IPS-NIHi7 (cell line): Measurements from ENCODE around the gene LPAR5.

Source experiments
- DNase-seq: peaks from one replicate; pipeline ENCODE4 v3.0.0; 2012; ENCODE audit warnings: mixed read lengths; ENCODE audit errors: extremely low spot score

Gene LPAR5

DNA sequence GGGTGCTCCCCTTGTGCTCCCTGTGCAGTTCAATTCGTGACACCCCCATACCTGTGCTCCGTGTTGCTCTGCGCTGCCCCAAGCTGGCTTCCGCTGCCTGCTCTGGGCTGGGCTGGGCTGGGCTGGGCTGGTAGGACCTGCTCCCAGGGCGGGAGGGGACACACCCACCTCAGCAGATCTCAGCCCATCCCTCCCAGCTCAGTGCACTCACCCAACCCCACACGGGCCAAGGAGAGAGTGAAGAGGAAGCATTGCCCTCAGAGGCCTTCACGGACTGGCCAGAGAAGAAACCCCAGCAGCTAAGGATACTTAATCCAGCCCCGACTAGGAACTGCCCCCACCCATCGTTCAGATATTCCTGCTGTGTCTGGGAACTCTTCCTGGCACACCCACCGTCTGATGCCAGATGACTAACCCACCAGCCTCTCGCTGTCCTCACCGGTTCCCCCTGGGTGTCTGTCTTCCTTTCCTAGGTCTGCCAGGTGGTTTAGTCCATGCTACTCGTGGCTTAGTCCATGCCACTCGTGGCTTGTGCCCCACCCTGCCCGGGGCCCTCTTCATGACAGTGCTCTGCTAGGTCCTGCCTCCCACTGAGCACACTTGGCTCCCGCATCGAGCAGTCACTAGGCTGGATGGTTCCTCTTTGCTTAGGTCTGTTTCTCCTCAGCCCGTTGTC, at the start of gene LPAR5:
Gene LPAR5, minus strand, starts transcription at position 104 of the 676 bp plus-strand sequence. CDS start 14,711 bp downstream, outside the sequence.
- peak; percentile 57 for DNase-seq

DNA sequence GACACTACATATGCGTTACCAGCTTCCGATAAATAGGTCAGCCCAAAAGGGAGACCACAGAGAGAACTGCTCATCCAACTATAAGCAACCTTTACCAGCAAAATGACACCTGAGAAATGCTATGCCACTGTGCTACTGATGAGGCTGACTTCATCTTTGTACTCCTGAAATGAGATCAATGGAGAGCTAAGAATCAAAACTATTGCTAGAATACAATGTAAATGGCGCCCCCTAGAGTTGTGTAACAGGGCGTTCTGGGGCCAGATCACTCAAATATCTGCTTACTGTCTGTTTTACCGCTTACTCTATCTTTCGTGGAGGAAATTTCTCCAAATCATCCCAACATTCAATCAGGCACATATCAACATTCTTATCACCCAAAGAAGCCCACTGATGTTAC, 48.9 kb upstream of the LPAR5 start:
- DNase-seq, result peak; percentile 47

DNA sequence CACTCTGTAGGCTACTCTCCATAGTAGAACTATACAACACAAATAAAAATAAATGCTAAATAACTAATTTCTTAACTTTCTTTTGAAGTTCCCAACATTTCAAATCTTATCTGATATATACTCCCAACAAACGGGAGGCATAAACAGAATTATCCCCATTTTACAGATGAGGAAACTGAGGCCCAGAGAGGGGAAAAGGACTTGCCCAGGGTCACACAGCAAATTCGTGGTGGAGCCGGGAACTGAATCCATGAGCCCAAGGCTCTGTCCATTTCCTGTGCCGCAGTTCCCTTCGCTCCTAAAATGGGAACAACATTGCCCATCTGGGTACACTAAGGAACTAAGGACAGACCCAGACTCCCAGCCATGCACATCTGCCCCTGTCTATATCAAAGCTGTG, 41.2 kb upstream of the LPAR5 start:
- no peak for DNase-seq

DNA sequence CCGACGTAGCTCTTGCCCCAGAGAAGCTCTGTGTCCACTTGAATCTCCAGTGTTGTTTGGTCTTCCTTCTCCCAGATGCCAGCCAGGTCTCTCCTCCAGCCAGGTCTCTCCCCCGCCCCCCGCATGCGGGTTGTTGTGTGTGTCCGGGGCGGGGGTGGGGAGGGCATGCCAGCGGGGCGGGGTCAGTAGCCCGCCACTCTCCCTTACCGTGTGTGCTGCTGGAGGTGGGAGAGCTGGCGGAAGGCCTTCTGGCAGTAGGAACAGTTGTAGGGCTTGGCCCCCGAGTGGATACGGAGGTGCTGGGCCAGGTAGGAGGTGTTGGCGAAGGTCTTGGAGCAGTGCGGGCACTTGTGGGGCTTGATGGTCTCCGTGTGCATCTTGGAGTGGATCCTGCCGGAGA, 36.4 kb upstream of the LPAR5 start:
- DNase-seq, result no peak

DNA sequence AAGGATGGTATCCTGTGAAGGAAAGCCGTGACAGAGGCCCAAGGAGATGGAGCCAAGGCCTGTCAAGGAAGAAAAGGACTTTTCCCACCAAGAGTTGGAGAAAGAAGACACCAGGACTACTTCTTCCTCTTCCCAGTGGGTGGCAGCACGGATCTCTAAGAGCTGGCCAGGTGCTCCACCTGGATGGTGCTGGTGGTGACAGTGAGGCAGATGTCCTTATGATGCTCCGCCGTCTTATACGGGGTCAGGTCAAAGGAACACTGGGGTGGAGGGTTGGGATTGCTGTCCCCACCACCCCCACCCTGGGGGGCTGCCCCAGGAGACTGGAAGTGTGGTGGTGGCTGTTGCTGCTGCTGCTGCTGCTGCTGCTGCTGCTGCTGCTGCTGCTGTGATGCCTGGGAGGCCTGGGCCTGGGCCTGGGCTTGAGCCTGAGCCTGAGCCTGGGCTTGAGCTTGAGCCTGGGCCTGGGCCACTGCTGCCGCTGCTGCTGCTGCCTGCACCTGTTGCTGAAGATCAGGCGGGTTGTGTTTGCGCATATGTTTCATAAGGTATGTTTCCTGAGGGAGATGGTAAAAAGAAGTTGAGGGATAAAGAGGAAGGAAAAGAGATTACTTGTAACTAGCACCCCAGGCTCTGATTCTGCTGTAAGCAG, 31.9 kb upstream of the LPAR5 start:
- peak; percentile 45 for DNase-seq

DNA sequence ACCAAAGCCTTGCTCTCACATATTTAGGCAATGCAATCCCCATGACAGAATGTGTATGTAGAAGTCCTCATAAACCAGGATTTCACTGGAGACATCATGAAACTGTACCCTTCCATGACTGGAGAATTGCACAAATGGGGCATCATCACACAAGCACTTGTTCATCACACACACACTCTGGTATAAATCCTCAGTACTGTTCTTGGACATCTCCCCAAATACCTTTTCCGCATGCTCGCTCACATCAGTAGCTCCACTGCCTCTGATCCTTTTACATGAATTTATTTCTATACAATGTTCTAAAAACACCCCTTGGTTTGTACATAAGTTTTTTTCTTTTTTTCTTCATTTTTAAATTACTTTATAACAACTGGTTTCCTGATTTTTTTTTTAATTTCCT, 30.5 kb upstream of the LPAR5 start:
- DNase-seq, result no peak

DNA sequence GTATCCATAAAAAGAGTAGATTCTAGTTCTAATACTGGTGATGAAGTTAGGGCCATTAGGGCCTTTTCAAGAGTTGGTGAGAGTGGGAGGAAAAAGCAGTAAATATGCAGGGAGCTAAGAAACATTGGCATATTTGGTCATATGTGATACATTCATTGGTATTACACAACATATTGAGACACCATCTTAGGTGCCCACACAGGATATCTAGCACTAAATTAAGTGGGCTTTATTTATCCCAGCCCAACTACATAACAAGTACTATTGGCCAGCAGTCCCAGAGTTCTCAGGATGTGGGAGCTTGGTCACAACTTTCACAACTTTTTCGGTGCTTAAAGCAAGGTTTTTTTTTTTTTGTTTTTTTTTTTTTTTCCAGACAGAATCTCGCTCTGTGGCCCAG, 29.1 kb upstream of the LPAR5 start:
- DNase-seq, result no peak

DNA sequence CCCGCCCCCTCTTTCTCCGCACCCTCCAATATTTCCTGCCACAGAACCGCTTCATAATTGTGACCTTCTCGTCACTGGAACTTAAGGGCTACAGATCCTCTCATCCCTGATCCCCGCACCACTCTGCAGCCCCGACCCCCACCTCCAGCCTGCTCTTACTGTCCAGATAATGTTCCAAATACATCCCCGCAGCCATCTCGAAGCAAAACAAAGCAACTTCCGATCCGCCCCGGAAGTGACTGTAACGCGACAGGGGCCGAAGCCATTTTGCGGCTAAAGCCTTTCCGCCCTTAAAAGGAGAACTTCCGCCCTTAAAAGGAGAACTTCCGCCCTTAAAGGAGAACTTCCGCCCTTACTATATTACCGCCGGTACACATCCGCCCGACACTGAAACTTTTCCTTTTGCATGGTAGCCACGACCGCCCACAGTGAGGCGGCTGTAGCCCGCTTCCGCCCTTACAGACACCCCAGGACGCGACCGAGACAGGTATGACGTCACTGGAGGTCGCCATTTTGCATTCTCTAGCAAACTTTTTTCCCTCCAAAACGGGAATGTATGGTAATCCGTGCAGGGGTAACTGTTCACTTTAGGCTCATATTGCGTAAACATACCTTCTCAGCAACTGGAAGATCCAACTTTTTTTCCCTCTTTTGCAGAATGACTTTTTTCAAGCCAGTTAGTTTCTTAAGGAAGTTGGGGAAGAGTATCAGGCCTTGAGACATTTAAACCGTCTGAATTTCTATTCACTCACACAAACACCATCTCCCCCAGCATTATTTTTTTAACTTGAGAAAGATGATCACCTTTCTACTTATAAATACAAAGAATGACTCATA, 27.4 kb upstream of the LPAR5 start, which contains the start of gene ING4:
Gene ING4, minus strand, starts transcription at position 214 of the 837 bp plus-strand sequence. Its CDS starts 18 bp downstream, at position 196.
- DNase-seq, result peak; percentile 99

DNA sequence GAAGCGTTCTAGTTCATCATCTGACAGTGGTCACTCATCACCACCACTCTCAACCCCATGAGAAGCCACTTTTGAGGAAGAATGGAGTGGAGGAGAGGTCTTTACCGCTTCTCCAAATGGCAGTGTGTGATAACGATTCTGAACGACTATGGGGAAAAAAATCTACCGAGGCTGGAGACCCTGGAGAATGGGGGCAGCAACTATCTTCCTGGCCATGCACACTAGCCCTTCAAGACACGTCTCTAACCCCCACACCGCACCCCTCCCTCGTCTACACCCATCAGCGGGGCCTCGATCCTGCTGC, 26.8 kb upstream of the LPAR5 start:
- DNase-seq, result peak; percentile 76

DNA sequence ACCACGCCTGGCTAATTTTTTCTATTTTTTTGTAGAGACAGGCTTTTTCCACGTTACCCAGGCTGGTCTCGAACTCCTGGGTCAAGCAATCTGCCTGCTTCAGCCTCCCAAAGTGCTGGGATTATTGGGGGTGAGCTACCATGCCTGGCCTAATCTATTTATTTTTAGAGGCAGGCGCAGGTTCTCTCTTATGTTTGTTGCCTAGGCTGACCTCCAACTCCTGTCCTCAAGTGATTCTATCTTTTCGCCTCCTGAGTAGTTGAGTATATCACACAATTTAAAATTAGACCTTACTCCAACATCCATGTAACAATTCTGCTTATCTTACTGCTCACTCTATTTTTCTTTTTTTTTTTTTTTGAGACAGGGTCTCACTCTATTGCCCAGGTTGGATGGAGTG, 18.2 kb upstream of the LPAR5 start:
- no peak for DNase-seq

DNA sequence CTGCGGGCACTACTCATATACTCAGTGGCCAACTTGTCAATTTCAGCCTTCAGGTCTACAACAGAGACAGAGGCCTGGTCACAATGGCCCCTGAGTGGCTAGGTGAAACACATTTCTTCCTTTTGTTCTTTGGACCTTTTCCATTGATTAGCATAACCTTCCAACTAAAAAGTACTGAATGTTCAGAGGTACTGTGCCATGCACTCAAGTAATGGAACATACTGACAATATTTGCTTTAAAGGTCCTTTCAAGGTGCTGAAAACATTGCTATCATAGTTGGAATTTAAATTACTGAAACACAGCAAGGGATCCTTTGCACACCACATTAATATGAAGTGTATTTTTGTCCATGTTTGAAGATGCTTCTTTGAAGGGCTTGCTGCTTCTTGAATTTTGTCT, 17.6 kb upstream of the LPAR5 start:
- no peak for DNase-seq

DNA sequence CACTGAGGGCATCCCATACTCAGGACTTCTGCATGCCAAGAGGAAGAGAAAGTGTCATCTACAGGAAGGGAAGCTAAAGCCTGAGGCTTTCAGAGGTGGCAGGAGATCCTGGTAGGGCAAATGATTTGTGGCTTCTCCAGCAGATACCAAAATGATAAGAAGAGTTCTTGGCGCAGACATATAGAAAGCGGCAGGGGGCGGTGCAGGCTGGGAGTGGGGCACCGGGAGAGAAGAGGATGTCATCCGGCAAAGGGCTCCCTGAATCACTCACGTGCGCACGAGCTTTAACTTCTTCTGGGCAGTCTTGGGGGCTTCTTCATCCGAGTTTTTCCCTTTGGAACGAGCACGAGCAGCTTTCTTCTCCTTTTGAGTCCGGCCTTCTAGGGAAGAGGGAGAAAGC, 16.6 kb upstream of the LPAR5 start:
- DNase-seq, result no peak

DNA sequence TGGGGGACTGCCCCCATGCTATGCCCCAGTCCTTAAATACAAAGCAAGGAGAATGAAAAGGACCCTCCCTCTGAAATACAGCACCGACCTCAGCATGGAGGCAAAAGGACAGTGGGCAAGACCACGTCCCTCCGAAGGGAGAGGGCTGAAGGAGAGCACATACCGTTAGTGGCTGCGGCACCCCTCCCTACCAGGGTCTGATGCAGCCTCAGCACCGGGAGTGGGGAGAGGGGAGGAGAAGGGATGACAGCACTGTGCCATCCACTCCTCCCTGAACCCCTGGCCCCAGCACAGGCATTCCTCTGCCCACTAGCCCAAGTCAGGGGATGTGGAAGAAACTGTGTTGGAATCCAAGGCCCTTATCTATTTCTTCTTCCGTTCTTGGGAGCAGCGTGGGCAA, 15.1 kb upstream of the LPAR5 start:
- DNase-seq, result no peak

DNA sequence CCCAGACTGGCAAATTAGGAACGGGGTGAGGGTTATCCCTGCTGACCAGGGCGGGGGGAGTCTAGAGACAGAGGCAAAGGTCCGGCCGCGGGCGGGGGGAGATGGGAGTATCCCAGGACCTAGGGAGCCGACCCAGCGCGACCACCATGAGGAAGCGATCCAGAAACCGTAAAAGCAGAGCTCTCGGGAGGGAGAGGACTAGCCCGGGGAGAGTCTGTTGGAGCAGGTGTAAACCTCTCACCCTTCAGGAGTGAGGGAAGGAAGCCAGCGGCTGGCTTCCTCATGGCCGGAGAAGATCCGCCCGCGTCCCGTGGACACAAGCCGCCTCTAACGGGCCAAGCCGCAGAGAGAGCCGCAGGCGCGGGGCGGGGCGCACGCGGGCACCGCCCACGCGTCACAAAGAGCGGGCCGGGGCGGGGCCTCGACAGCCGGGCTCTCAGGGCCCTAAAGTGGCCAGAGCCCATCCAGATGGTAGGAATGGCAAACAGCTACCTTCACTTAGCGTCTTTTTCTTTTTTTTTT, 11.4 kb upstream of the LPAR5 start, which contains the start of gene ACRBP:
Gene ACRBP, minus strand, starts transcription at position 350 of the 522 bp plus-strand sequence. Its CDS starts 66 bp downstream, at position 284.
- DNase-seq, result peak; percentile 94

DNA sequence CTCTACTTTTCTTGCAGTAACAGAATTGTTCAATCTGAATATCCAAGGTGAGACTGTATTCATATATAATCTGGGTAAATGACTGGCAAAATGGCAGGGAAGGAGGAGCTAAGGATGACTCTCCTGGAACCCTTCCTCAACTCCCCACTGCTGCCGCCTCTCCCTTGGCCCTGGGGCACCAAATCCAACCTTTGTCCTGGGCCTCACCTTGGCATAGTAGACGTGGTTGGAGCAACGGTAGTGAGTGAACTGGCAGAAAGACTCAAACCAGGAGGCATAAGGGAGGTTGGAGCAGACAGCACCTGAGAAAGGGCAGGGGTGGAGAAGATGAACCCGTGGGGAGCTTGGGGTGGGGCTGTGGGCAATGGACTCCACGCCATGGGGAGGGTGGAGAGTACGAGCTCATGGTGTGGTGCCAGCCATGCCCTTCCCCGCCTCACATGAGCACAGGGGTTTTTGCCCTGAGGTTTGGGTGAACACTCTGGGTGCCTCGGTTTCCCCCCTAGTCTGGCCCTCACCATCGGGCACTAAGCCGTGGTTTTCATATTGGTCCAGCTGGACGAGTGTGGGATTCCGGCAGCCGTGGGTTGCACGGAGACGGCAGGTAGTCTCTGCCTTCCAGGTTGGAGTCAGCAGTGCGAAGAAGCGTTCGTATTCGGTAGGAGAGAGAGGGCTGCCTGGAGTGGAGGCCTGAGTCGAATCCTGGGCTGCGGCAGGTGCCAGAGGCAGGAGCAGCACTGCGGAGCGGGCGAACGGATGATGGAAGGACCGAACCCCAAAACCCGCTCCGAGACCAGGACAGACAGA, 10.7 kb upstream of the LPAR5 start:
- DNase-seq, result peak; percentile 39

DNA sequence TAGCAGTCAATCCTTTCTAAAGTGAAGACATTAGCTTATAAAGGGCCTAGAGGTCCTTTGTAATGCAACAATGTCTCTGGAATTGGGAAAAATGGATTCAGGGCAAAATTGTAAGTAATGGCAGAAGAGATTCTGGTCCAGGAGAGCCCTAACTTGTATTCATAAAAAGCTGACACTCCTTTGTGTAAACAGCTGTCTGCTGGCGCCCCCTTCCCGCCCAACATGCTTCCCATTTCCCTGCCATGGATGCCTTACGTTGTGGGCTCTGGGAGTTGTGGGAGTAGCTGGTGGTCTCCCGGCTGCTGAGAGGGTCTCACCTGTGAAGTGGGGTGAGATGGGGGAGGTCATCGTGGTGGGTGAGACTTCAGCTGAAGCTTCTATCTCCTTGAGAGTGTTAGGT, 9.1 kb upstream of the LPAR5 start:
- DNase-seq, result peak; percentile 66

DNA sequence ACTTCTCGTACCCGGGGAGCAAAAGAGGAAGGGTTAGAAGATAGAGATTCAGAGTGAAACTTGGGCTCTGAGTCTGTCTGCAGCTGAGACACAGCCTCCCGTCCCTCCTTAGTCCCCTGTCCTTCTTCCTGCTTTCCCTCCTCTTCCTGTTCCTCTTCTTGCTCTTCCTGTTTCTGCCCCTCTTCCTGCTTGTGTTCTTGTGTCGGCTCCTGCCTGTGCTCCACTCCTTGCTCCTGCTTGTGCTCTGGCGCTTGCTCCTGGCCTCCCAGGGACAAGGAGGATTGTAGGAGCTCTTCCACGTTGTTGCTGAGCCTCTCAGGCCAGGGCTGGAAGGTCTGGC, 8.5 kb upstream of the LPAR5 start:
- no peak for DNase-seq

DNA sequence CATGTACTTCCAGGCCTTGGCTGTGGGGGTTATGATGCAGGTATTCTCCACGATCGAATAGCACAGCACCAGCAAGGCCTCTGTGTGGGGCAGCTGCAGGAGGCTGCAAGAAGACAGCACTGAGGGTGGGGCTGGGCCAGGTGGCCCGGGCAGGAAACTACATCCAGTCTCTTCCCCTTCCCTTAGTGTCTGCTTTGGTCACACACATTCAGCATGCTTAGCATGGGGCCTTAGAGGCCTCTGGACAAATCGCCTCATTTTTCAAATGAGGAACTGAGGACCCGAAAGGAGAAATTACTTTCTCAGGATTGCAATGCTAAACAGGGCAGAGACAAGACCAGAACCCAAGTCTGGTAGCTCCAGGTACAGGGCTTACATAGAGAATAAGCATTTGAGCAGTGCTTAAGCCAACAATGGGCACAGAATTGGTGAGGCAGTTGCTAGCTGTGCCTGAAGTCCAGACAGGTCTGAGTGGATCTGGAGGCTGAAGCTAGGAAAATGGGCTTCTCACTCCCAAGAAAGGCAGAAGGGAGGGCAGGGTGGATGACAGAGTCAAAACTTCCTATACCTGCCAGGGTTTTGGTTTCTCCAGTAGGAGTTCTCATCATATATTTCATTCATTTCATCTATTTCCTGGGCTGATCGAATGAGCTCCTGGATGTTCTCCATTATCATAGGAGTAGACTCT, 8.0 kb upstream of the LPAR5 start:
- DNase-seq, result no peak

DNA sequence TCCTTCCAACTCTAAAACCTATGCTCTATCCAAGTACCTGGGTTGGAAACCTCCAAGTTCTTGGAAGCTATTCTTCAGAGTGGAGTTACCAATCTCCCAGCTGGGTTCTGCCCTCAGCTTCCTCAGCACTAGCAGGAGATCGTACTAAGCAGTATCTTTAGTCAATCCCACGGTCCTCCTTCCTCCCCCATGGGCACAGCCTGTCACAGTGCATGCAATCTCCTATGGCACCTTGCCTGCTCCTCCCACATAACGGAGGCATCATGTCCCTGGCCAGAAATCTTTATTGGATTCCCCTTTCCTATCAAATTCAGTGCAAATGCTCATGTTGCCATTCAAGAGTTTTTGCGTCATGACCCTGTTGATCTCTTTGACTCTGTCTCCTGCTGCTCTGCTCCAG, 5.4 kb upstream of the LPAR5 start:
- no peak for DNase-seq

DNA sequence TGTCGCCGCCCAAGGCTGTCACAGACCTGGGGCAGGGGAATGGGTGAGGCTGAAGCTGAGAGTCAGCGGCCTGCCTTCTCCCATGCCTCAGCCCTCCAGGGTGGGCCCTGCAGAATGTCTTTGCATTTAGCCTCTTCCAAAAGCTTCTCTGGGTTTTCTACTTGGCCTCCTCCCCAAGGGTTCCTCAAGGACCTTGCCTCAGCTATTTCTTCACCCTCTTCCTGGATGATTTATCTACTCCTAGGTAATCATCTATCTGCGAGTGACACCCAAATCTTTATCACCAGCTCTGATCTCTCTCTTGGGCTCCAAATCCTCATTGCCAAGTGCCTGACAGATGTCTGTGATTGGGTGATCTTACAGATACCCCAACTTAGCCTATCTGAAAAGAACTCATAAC, 4.7 kb upstream of the LPAR5 start:
- no peak for DNase-seq

DNA sequence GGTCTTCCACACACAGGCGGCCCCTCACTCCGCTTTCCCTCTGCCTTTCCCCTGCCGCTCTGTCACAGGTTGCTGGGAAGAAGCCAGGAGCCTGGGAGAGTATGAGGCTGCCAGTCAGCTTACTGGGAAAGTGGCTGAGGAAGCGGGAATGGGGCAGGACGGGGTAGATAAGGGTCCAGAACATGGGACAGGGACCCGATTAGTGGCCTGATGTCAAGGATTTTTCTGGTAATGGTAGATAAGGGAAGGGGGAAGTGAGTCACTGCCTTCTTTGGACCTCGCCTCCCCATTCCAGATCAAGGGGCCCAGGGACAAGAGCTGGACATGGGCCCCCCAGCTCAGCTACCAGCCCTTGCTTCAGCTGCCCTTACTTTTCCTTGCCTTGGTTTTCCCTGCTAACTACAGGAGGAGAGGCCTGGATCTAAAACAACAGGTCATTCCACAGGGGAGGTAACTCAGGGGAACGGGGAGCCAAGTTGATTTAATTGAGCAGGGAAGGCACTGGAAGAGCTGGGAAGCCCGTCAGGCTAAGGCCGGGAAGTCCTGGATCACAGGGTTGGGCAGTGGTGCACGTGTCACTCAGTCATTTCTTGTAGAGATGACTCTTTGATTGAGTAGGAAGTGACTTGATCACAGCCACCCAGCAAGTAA, 3.5 kb upstream of the LPAR5 start:
- no peak for DNase-seq
